Upper lobe of left lung (tissue), 6 donors: ENCODE results near the gene RBM23. TPM values are rescaled to one million over a fixed set of nuclear protein-coding genes. Genes with fewer than 3 reads are reported as not detected.
A peak's percentile ranks its signal among the peaks of the same experiment; 100 is the strongest.

ENCODE experiments used
- ATAC-seq, 2 donors: fragments of 200-7000 bp; cut with Tn5 transposase; one replicate each; pipeline ENCODE4 v1.9.1; 2022; ENCODE audit warnings: mild to moderate bottlenecking in 2 of 2, moderate library complexity in 2 of 2; ENCODE audit not compliant: low FRiP score in 2 of 2
- DNase-seq, 2 donors: peaks; one replicate each; pipeline ENCODE4 v3.0.0-alpha.2; 2019 to 2020
- H3K27ac ChIP-seq, 4 donors: fragments of 200-600 bp; sonication (generic); one replicate each; pipeline ENCODE4 v1.5.1; 2016 to 2019
- H3K27me3 ChIP-seq, 4 donors: fragments of 200-600 bp; sonication (generic); one replicate each; pipeline ENCODE4 v1.5.1; 2017 to 2019
- H3K36me3 ChIP-seq, 4 donors: fragments of 200-600 bp; sonication (generic); one replicate each; pipeline ENCODE4 v1.5.1; 2016 to 2019
- H3K4me1 ChIP-seq, 4 donors: fragments of 200-600 bp; sonication (generic); one replicate each; pipeline ENCODE4 v1.5.1; 2018 to 2019
- H3K4me3 ChIP-seq, 4 donors: fragments of 200-600 bp; sonication (generic); one replicate each; pipeline ENCODE4 v1.5.1; 2017 to 2019; ENCODE audit warnings: mild to moderate bottlenecking in 2 of 4, moderate library complexity in 1 of 4
- H3K9me3 ChIP-seq, 4 donors: fragments of 200-600 bp; sonication (generic); one replicate each; pipeline ENCODE4 v1.5.1; 2018 to 2019
- CTCF ChIP-seq, 6 experiments: fragments of 450-650 bp in 4 of 6; fragments of 200-600 bp in 2 of 6; sonication (generic) in 2 of 6; IDR thresholded peaks; one replicate each; pipeline ENCODE4 v1.5.1; 2016 to 2019; ENCODE audit warnings: antibody characterized with exemption in 6 of 6
- EP300 ChIP-seq, 4 donors: sonication (generic); formaldehyde crosslinking; IDR thresholded peaks; one replicate each; pipeline ENCODE4 v1.5.1; 2017; ENCODE audit warnings: antibody characterized with exemption in 4 of 4, control low read depth in 2 of 4
- POLR2A ChIP-seq, 4 donors: fragments of 450-650 bp; IDR thresholded peaks; one replicate each; pipeline ENCODE4 v1.5.1; 2016 to 2017; ENCODE audit warnings: antibody characterized with exemption in 4 of 4, mild to moderate bottlenecking in 2 of 4
- POLR2AphosphoS5 ChIP-seq, 2 donors: sonication (generic); formaldehyde crosslinking; IDR thresholded peaks; one replicate each; pipeline ENCODE4 v1.5.1; 2017; ENCODE audit warnings: antibody characterized with exemption in 2 of 2
- WGBS, 2 donors: methylation state at CpG; one replicate each; pipeline ENCODE4 v1.1.5; 2017 to 2018; 5-methylcytosine and 5-hydroxymethylcytosine counted together
- total RNA-seq, 6 donors: library from RNA; depleted of rRNA in 4 of 6; stranded (reverse); fragments of >200 nt in 4 of 6; gene quantifications; one replicate each; pipeline versions ENCODE4 v1.1.0 to v1.2.1, GENCODE V29; 2016 to 2021
- donor health status: DM: no; HTN: no; CAD: no; lungs with moderate emphysema.
- donor health status: DM: no; HTN: yes; CAD: no; lungs with severe emphysema.

RBM23 gene
- total RNA-seq, 6 donors from 2014 or later: 63.3 to 96.8 (median 91.9) TPM

GRCh38 chr14:22882529-22883172 is 36.3 kb downstream of the RBM23 start:
- WGBS, 2 donors: 30 to 32% methylated on average over 6 of the region's 6 CpGs

GRCh38 chr14:22882064-22882463 is 36.9 kb downstream of the RBM23 start:
- TF ChIP-seq POLR2A (IDR thresholded peaks at IDR 0.05): no peak
- TF ChIP-seq CTCF (IDR thresholded peaks at IDR 0.05): no peak
- TF ChIP-seq POLR2AphosphoS5 (IDR thresholded peaks at IDR 0.05): no peak
- TF ChIP-seq EP300 (IDR thresholded peaks at IDR 0.05): no peak
- no peak for ATAC-seq
- Histone ChIP-seq H3K9me3 (no peaks in the 10 kb centered on the region), H3K27ac (no peak overlapping the region), H3K36me3 (peaks cover 13 to 25% (median 16%) of the 10 kb centered on the region in 4 donors), H3K27me3 (no peaks in the 10 kb centered on the region), H3K4me3 (no peak overlapping the region), H3K4me1 (peaks cover 11 to 27% (median 24%) of the 10 kb centered on the region in 4 donors)
- WGBS, 2 donors: 34 to 41% methylated on average over 7 of the region's 7 CpGs
- no peak for DNase-seq

More at GRCh38 chr14:22882529-22883172, 36.3 kb downstream of the RBM23 start:
- no peak for ATAC-seq
- no peak for DNase-seq
- Histone ChIP-seq H3K4me1 (peaks cover 11 to 32% (median 28%) of the 10 kb centered on the region in 4 donors), H3K36me3 (peaks cover 7 to 19% (median 10%) of the 10 kb centered on the region in 4 donors), H3K4me3 (no peak overlapping the region), H3K27ac (no peak overlapping the region), H3K9me3 (no peaks in the 10 kb centered on the region), H3K27me3 (no peaks in the 10 kb centered on the region)
- TF ChIP-seq CTCF (IDR thresholded peaks at IDR 0.05) (no peak), EP300 (IDR thresholded peaks at IDR 0.05) (no peak), POLR2AphosphoS5 (IDR thresholded peaks at IDR 0.05) (no peak), POLR2A (IDR thresholded peaks at IDR 0.05) (no peak)

GRCh38 chr14:22878271-22879246 is 40.4 kb downstream of the RBM23 start:
- Histone ChIP-seq H3K27ac (no peak overlapping the region), H3K27me3 (no peaks in the 10 kb centered on the region), H3K4me1 (peaks cover 9 to 26% (median 17%) of the 10 kb centered on the region in 4 donors), H3K36me3 (peaks cover 41 to 60% (median 51%) of the 10 kb centered on the region in 4 donors), H3K9me3 (no peaks in the 10 kb centered on the region), H3K4me3 (no peak overlapping the region)
- DNase-seq: no peak
- ATAC-seq: no peak
- 77 to 83% methylated on average over 7 to 8 of the region's 8 CpGs for WGBS, 2 donors
- TF ChIP-seq CTCF (IDR thresholded peaks at IDR 0.05) (no peak), POLR2AphosphoS5 (IDR thresholded peaks at IDR 0.05) (no peak), POLR2A (IDR thresholded peaks at IDR 0.05) (no peak), EP300 (IDR thresholded peaks at IDR 0.05) (no peak)

- DNase-seq (peak in 1 of 2 donors; percentile 81), ATAC-seq (no peak)
- WGBS, 2 donors: 98% methylated on average over 8 to 22 of the region's 22 CpGs
- H3K27ac ChIP-seq: no peak overlapping the region
- no peaks in the 10 kb centered on the region for H3K27me3 ChIP-seq
- H3K4me1 ChIP-seq: peaks cover 10 to 23% (median 13%) of the 10 kb centered on the region in 4 donors
- peaks cover 42 to 65% (median 55%) of the 10 kb centered on the region in 4 donors for H3K36me3 ChIP-seq
- no peak overlapping the region for H3K4me3 ChIP-seq
- no peak for TF ChIP-seq EP300 (IDR thresholded peaks at IDR 0.05)
- TF ChIP-seq CTCF (IDR thresholded peaks at IDR 0.05): no peak
- no peak for TF ChIP-seq POLR2A (IDR thresholded peaks at IDR 0.05)
- TF ChIP-seq POLR2AphosphoS5 (IDR thresholded peaks at IDR 0.05): no peak
- H3K9me3 ChIP-seq: no peaks in the 10 kb centered on the region
Measured at GRCh38 chr14:22877000-22877501, 41.9 kb downstream of the RBM23 start.
